CD4-positive, CD25-positive, alpha-beta regulatory T cell (primary cell): ENCODE measurements around the gene RSPH1. TPM values are rescaled to one million over a fixed set of nuclear protein-coding genes. Genes with fewer than 3 reads are reported as not detected.

Experiments used
- ATAC-seq, 2 donors: fragments of 150-1000 bp; cut with Tn5 transposase; one replicate each; pipeline ENCODE4 v1.10.0; 2021; ENCODE audit warnings: low read depth in 2 of 2, moderate number of reproducible peaks in 2 of 2, moderate library complexity in 1 of 2
- DNase-seq, 3 donors: peaks; one replicate each; pipeline versions ENCODE4 v3.0.0 to v3.0.0-alpha.2; 2012 to 2022; ENCODE audit warnings: mixed read lengths in 1 of 3
- H3K27ac ChIP-seq: one replicate; pipeline ENCODE4 v1.7.0; 2013; ENCODE audit warnings: mild to moderate bottlenecking, low read length; ENCODE audit not compliant: insufficient read depth, poor library complexity, severe bottlenecking
- H3K27me3 ChIP-seq: one replicate; pipeline ENCODE4 v1.7.0; 2013; ENCODE audit warnings: low read length; ENCODE audit not compliant: control insufficient read depth, insufficient read depth
- H3K36me3 ChIP-seq: one replicate; pipeline ENCODE4 v1.7.0; 2013; ENCODE audit warnings: mild to moderate bottlenecking, low read length, moderate library complexity; ENCODE audit not compliant: control insufficient read depth, insufficient read depth
- H3K4me1 ChIP-seq: 2 replicates; pipeline ENCODE4 v1.7.0; 2013; ENCODE audit warnings: mild to moderate bottlenecking, low read length; ENCODE audit not compliant: insufficient read depth, control insufficient read depth, poor library complexity, severe bottlenecking
- H3K4me3 ChIP-seq: one replicate; pipeline ENCODE4 v1.7.0; 2013; ENCODE audit warnings: low read depth, mild to moderate bottlenecking, low read length, moderate library complexity
- H3K9me3 ChIP-seq, 2 experiments: 1 replicate in 1 of 2; 2 replicates in 1 of 2; pipeline ENCODE4 v1.7.0; 2013; ENCODE audit warnings: low read length in 2 of 2, mild to moderate bottlenecking in 1 of 2, moderate library complexity in 1 of 2; ENCODE audit not compliant: control insufficient read depth in 2 of 2
- H3K27ac Mint-ChIP-seq, 3 donors: one replicate each; pipeline ENCODE4 v1.8.0; 2020 to 2022; ENCODE audit warnings: mild to moderate bottlenecking in 3 of 3, mixed read lengths in 3 of 3, moderate library complexity in 2 of 3
- H3K27me3 Mint-ChIP-seq: one replicate; pipeline ENCODE4 v1.8.0; 2022; ENCODE audit warnings: mild to moderate bottlenecking, mixed read lengths
- H3K36me3 Mint-ChIP-seq: one replicate; pipeline ENCODE4 v1.8.0; 2020; ENCODE audit warnings: mixed read lengths
- H3K4me1 Mint-ChIP-seq, 4 donors: one replicate each; pipeline ENCODE4 v1.8.0; 2020 to 2022; ENCODE audit warnings: mixed read lengths in 4 of 4, mild to moderate bottlenecking in 1 of 4
- H3K4me3 Mint-ChIP-seq, 4 donors: one replicate each; pipeline ENCODE4 v1.8.0; 2020 to 2022; ENCODE audit warnings: mild to moderate bottlenecking in 4 of 4, mixed read lengths in 4 of 4, moderate library complexity in 3 of 4
- H3K9me3 Mint-ChIP-seq, 7 donors: one replicate each; pipeline ENCODE4 v1.8.0; 2020 to 2022; ENCODE audit warnings: mixed read lengths in 7 of 7, mild to moderate bottlenecking in 3 of 7, moderate library complexity in 2 of 7
- polyA plus RNA-seq, 4 donors: library from polyadenylated mRNA; unstranded; fragments of 300-500 nt; fragmentation: Illumina TruSeq; gene quantifications; one replicate each; pipeline ENCODE4 v1.2.3, GENCODE V29; 2021
- total RNA-seq: library from RNA; stranded (reverse); gene quantifications from one replicate; pipeline ENCODE4 v1.2.3, GENCODE V29; 2022

RSPH1 gene
- total RNA-seq (0.25 TPM), polyA plus RNA-seq (not detected)

- ATAC-seq (peak; percentile 96), DNase-seq (peak; percentile 98 to 100 (median 99))
- no peaks in the 10 kb centered on the region for H3K36me3 Mint-ChIP-seq
- H3K4me1 ChIP-seq, result peaks cover 15% of the 10 kb centered on the region
- H3K27ac ChIP-seq, result peak within 1 kb of the TSS; percentile 73
- no peaks in the 10 kb centered on the region for H3K27me3 ChIP-seq
- peaks cover 0 to 19% (median 12%) of the 10 kb centered on the region in 4 donors for H3K4me1 Mint-ChIP-seq
- no peaks in the 10 kb centered on the region for H3K9me3 ChIP-seq
- peaks cover 18% of the 10 kb centered on the region for H3K27me3 Mint-ChIP-seq
- H3K4me3 ChIP-seq, result peak within 1 kb of the TSS; percentile 62
- H3K9me3 Mint-ChIP-seq, result no peaks in the 10 kb centered on the region
- H3K4me3 Mint-ChIP-seq, result peak within 1 kb of the TSS; percentile 87 to 93 (median 89)
- H3K36me3 ChIP-seq, result no peaks in the 10 kb centered on the region
- peak within 1 kb of the TSS; percentile 61 to 98 (median 89) for H3K27ac Mint-ChIP-seq
Measured at GRCh38 chr21:42496120-42496838, at the start of gene RSPH1. TSS of gene RSPH1 (minus strand) at chr21:42496224. CDS start at chr21:42496186, 38 bp downstream.

- no peaks in the 10 kb centered on the region for H3K27me3 ChIP-seq
- peaks cover 35% of the 10 kb centered on the region for H3K36me3 ChIP-seq
- H3K27me3 Mint-ChIP-seq, result no peaks in the 10 kb centered on the region
- H3K36me3 Mint-ChIP-seq, result peaks cover 46% of the 10 kb centered on the region
- ATAC-seq (no peak), DNase-seq (no peak)
- H3K4me1 ChIP-seq, result no peaks in the 10 kb centered on the region
- no peaks in the 10 kb centered on the region for H3K9me3 ChIP-seq
- no peak overlapping the region for H3K4me3 Mint-ChIP-seq
- peaks cover 0 to 5% (median under 1%) of the 10 kb centered on the region in 4 donors for H3K4me1 Mint-ChIP-seq
- H3K27ac Mint-ChIP-seq, result no peak overlapping the region
- no peak overlapping the region for H3K27ac ChIP-seq
- no peak overlapping the region for H3K4me3 ChIP-seq
- H3K9me3 Mint-ChIP-seq, result no peaks in the 10 kb centered on the region
Measured at GRCh38 chr21:42545745-42546144, 49.7 kb upstream of the RSPH1 start.

- DNase-seq, result no peak
- no peak overlapping the region for H3K4me3 Mint-ChIP-seq
Measured at GRCh38 chr21:42545317-42545716, 49.3 kb upstream of the RSPH1 start.

DNA sequence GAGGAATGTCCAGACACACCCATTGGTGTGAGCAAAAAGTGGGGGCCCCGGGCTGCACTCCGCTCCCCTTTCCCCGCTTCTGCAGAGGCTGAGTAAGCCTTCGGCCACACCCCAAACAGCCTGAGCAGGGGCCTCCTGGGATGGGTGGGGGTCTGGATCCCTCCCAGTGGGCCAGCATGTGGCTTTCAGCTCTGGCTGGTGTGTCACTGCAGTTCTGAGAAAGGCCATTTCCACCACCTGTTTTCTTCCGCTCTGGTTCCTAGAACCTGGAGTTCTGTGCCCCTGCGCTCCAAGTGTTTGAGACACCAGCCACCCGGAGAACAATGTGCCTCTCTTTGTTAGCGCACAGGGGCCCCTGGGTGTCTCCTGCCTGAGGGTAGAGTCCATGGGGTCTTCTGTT lies 48.5 kb upstream of the RSPH1 start:
- Histone ChIP-seq H3K4me3 (no peak overlapping the region), H3K27ac (no peak overlapping the region), H3K36me3 (peaks cover 39% of the 10 kb centered on the region), H3K9me3 (no peaks in the 10 kb centered on the region), H3K4me1 (no peaks in the 10 kb centered on the region), H3K27me3 (no peaks in the 10 kb centered on the region)
- ATAC-seq (no peak), DNase-seq (no peak)
- Mint-ChIP-seq H3K36me3 (peaks cover 40% of the 10 kb centered on the region), H3K9me3 (no peaks in the 10 kb centered on the region), H3K27ac (no peak overlapping the region), H3K4me3 (no peak overlapping the region), H3K4me1 (peaks cover 0 to 5% (median 2%) of the 10 kb centered on the region in 4 donors), H3K27me3 (no peaks in the 10 kb centered on the region)

More at GRCh38 chr21:42545317-42545716, 49.3 kb upstream of the RSPH1 start:
- Histone ChIP-seq H3K9me3 (no peaks in the 10 kb centered on the region), H3K36me3 (peaks cover 38% of the 10 kb centered on the region), H3K27me3 (no peaks in the 10 kb centered on the region), H3K4me1 (no peaks in the 10 kb centered on the region), H3K27ac (no peak overlapping the region), H3K4me3 (no peak overlapping the region)
- Mint-ChIP-seq H3K36me3 (peaks cover 41% of the 10 kb centered on the region), H3K4me1 (peaks cover 0 to 5% (median under 1%) of the 10 kb centered on the region in 4 donors), H3K27ac (no peak overlapping the region), H3K27me3 (no peaks in the 10 kb centered on the region), H3K9me3 (no peaks in the 10 kb centered on the region)
- ATAC-seq, result no peak

GRCh38 chr21:42543106-42543847 lies 47.3 kb upstream of the RSPH1 start:
- H3K9me3 ChIP-seq, result no peaks in the 10 kb centered on the region
- peak overlapping the region in 1 of 3 donors; percentile 51 for H3K27ac Mint-ChIP-seq

GRCh38 chr21:42542596-42542995 lies 46.6 kb upstream of the RSPH1 start:
- Histone ChIP-seq H3K27ac (no peak overlapping the region), H3K4me1 (no peaks in the 10 kb centered on the region), H3K4me3 (no peak overlapping the region), H3K27me3 (no peaks in the 10 kb centered on the region), H3K36me3 (peaks cover 25% of the 10 kb centered on the region), H3K9me3 (no peaks in the 10 kb centered on the region)
- no peak overlapping the region for H3K27ac Mint-ChIP-seq
- DNase-seq, result no peak
- peaks cover 0 to 4% (median 1%) of the 10 kb centered on the region in 4 donors for H3K4me1 Mint-ChIP-seq
- peaks cover 36% of the 10 kb centered on the region for H3K36me3 Mint-ChIP-seq
- no peaks in the 10 kb centered on the region for H3K27me3 Mint-ChIP-seq
- no peaks in the 10 kb centered on the region for H3K9me3 Mint-ChIP-seq
- ATAC-seq, result no peak
- H3K4me3 Mint-ChIP-seq, result no peak overlapping the region

More at GRCh38 chr21:42543106-42543847, 47.3 kb upstream of the RSPH1 start:
- no peaks in the 10 kb centered on the region for H3K27me3 ChIP-seq
- H3K4me3 ChIP-seq, result no peak overlapping the region
- Mint-ChIP-seq H3K4me3 (no peak overlapping the region), H3K4me1 (peaks cover 0 to 4% (median under 1%) of the 10 kb centered on the region in 4 donors), H3K27me3 (no peaks in the 10 kb centered on the region), H3K9me3 (no peaks in the 10 kb centered on the region), H3K36me3 (peaks cover 34% of the 10 kb centered on the region)
- DNase-seq (no peak), ATAC-seq (no peak)
- no peak overlapping the region for H3K27ac ChIP-seq
- H3K36me3 ChIP-seq, result peaks cover 30% of the 10 kb centered on the region
- no peaks in the 10 kb centered on the region for H3K4me1 ChIP-seq

- H3K27ac Mint-ChIP-seq, result no peak overlapping the region
- no peak overlapping the region for H3K27ac ChIP-seq
- DNase-seq, result no peak
- no peaks in the 10 kb centered on the region for H3K9me3 ChIP-seq
- H3K9me3 Mint-ChIP-seq, result no peaks in the 10 kb centered on the region
- peaks cover 36% of the 10 kb centered on the region for H3K36me3 Mint-ChIP-seq
- no peak overlapping the region for H3K4me3 Mint-ChIP-seq
- ATAC-seq, result no peak
- no peaks in the 10 kb centered on the region for H3K27me3 ChIP-seq
- H3K36me3 ChIP-seq, result peaks cover 25% of the 10 kb centered on the region
- H3K4me3 ChIP-seq, result no peak overlapping the region
- peaks cover 0 to 4% (median 1%) of the 10 kb centered on the region in 4 donors for H3K4me1 Mint-ChIP-seq
- H3K4me1 ChIP-seq, result no peaks in the 10 kb centered on the region
- no peaks in the 10 kb centered on the region for H3K27me3 Mint-ChIP-seq
Measured at GRCh38 chr21:42542196-42542595, 46.2 kb upstream of the RSPH1 start.
